Activated CD4-positive, CD25-positive, alpha-beta regulatory T cell treated with anti-CD3 and anti-CD28 coated beads, Interleukin-2, amount 50 U/mL, for 24 hours (primary cell): ENCODE results near the gene CFAP126.
"Not testable (repeated sequence)": the region's sequence is repeated elsewhere in the genome, so short reads cannot be mapped to it uniquely, and the experiment has no call there.

Experiments used
- ATAC-seq, 2 donors: fragments of 150-1000 bp; cut with Tn5 transposase; one replicate each; pipeline ENCODE4 v1.10.0; 2021; ENCODE audit warnings: mild to moderate bottlenecking in 1 of 2, moderate library complexity in 1 of 2

The CFAP126 gene

GRCh38 chr1:161367684-161368400, at the start of gene CFAP126:
Gene CFAP126 (minus strand): TSS chr1:161367876. CDS start chr1:161367868, 8 bp downstream.
- ATAC-seq: peak; percentile 93 to 95

DNA sequence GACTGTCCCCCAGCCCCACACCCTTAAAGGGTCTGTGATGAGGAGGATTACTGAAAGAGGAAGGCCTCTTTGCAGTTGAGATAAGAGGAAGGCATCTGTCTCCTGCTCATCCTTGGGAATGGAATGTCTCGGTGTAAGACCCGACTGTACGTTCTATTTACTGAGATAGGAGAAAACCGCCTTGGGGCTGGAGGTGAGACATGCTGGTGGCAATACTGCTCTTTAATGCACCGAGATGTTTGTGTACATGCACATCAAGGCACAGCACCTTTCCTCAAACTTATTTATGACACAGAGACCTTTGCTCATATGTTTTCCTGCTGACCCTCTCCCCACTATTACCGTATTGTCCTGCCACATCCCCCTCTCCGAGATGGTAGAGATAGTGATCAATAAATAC, 45.4 kb upstream of the CFAP126 start:
- not testable (repeated sequence) for ATAC-seq

DNA sequence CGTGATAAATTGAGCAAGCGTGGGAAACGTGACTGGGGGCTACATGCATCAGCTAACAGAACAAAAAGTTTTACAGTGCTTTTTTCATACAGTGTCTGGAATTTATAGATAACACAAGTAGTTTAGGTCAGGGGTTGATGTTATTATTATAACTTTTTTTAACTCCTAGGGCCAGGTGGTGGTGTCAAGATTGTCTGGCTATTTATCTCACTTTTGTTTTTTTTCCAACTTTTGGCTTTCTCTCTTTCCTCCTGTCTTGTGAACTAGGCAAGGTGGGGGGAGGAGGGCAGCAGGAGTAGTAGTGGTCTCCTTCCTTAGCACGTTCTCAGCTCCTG, 42.9 kb upstream of the CFAP126 start:
- not testable (repeated sequence) for ATAC-seq

- peak; percentile 87 to 94 for ATAC-seq
These were observed 42.4 kb upstream of the CFAP126 start for GRCh38 chr1:161409848-161410635.

DNA sequence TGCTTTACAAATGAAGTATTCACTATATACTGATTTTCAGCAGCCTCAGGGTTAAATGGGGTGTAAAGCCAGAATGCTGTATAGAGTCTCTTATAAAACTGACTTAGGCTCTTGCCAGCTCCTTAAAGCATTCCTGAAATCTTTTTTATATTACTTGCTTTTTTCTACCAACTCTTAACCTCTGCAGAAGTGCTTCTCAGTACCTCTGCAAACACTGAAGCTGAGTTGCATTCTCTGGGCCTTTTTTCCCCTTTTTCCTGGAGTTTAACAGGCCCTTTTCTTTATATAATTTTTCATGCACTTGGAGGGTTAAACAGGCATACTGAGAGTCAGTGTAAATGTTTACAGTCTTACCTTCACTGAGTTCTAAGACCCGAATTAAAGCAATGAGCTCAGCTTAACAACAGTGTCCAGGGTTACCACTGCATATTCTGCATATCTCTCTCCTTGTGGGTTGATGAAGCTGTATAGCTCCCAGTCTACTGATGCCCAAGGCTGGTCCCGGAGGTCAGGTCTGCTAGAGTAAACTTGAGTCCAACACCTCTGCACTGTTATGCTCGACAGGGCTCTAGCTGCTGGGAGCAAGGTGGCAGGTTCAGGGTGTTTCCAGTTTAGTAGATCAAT, 40.9 kb upstream of the CFAP126 start:
- ATAC-seq: no peak

DNA sequence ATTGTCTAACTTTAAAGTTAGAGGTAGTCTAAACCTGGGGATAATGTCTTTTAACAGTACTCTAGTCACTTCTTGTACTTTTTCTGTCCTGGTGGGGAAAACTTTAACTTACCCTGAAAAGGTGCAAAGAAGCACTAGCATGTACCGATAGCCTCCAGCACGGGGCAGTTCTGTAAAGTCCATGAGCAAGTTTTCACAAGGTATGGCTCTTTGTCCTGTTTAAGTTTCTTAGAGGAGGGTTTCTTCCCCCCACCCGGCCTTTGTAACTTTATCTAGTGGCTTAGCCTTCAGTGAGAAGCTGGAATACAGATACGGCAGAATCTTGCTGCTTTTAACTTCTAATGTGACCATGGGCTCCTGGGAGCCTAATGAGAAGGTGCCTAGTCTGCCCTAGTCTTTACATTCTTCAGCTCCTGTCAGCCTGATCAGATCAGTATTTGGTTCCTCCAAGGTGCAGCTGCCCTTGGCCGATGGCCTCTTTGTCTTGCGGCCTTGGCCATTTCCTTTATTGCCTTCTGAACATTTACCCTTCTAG, 39.8 kb upstream of the CFAP126 start:
- no peak for ATAC-seq

GRCh38 chr1:161406551-161406950, 38.9 kb upstream of the CFAP126 start:
- ATAC-seq: not testable (repeated sequence)

GRCh38 chr1:161404051-161404597, 36.4 kb upstream of the CFAP126 start:
- no peak for ATAC-seq

- no peak for ATAC-seq
These were observed 34.8 kb upstream of the CFAP126 start for GRCh38 chr1:161402446-161402845.

DNA sequence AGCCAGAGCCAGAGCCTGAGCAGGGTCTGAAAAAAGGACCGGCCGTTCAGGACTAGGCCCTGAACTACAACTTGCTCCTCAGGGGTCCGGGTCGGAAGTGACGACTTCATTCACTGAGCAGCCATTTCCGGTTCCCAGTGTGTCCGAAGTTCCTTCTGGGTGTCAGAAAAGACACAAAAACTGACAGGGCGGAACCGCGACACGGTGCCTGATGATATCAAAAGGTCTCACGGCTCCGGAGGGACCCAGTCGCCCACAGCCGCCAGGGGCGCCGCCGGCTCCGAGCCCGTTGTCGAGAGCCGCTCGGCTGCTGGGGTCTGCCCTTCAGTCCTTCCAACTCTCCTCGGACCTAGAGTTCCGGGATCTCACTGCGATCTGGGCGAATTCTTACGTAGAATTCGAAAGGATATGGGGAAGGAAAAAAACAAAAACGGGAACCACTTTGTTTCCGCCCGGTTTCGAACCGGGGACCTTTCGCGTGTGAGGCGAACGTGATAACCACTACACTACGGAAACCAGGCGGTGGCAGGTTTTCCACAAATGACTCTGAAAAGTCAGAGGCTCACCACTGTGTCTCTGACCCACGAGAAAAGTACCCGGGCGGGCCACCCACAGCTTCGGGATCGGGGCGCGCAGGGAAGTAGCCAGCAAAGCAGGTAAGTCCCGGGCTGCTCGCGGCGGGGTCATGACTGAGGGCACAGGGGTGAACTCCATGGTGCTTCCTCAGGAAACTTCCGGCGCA, 31.8 kb upstream of the CFAP126 start:
- peak; percentile 76 to 82 for ATAC-seq

GRCh38 chr1:161398900-161399256, 31.2 kb upstream of the CFAP126 start:
- peak; percentile 11 to 44 for ATAC-seq

DNA sequence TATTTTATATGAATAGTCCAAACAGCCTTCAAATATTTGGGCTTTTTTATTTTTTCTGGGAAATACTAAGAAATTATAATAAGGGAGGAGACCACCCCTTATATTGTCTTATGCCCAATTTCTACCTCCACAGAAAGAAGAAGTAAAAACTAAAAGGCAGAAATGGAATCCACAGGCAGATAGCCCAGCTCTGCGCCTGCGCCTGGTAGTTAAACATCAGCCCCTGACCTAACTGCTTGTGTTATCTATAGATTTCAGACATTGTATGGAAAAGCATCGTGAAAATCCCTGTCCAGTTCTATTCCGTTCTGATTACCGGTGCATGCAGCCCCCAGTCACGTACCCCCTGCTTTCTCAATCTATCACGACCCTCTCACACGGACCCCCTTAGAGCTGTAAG, 29.4 kb upstream of the CFAP126 start:
- ATAC-seq: not testable (repeated sequence)

DNA sequence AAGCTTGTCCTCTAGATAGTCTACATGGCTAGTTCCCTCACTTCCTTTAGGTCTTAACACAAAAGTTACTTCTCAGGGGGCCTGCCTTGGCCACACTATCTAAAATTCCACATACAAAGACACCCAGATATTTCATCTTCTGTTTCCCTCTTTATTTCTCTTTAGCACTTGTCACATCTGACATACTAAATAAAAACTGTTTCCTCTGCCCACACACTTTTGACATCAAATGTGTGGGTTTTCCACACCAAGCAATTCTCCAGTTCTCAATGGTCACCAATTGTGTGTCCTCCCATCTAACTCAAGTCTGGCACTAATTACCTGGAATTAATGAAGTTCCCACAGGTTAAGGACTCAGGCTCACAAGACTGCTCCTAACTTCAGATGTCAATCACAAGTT, 25.5 kb upstream of the CFAP126 start:
- ATAC-seq: no peak

DNA sequence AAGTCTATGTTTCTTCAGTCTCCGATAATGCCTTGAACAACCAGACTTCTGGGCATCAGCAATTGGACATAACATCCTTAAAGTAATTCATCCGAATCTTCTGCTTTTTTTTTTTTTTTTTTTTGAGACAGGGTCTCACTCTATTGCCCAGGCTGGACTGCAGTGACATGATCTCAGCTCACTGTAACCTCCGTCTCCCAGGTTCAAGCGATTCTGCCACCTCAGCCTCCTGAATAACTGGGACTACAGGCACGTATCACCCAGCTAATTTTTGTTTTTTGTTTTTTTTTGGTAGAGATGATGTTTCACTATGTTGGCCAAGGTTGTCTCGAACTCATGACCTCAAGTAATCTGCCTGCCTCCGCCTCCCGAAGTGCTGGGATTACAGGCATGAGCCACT, 23.9 kb upstream of the CFAP126 start:
- ATAC-seq: no peak

DNA sequence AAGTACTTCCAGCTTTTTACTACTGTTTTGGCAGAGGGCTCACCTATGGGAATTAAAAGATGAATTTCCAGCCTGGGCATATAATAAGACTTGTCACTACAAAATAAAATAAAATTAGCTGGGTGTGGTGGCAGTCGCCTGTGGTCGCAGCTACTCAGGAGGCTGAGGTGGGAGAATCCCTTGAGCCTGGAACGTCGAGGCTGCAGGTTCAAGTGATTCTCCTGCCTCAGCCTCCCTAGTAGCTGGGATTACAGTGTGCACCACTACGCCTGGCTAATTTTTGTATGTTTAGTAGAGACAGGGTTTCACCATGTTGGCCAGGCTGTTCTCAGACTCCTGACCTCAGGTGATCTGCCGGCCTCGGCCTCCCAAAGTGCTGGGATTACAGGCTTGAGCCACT, 23.5 kb upstream of the CFAP126 start:
- ATAC-seq: not testable (repeated sequence)

DNA sequence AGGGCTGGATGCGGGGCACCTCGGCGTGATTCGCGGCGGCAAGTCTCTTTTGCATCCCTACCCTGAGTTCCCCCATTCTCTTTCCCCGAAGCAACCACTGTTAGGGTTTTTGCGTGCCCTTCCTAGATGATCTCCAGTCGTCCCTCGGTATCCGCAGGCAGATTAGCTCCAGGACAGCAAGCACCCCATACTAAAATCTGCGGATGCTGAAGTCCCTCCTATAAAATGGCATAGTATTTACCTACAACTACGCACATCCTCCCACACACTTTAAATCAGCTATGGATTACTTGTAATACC, 22.8 kb upstream of the CFAP126 start:
- ATAC-seq: peak; percentile 16 to 21

- peak; percentile 80 to 82 for ATAC-seq
These were observed 22.2 kb upstream of the CFAP126 start for GRCh38 chr1:161389691-161390558.

- not testable (repeated sequence) for ATAC-seq
These were observed 21.5 kb upstream of the CFAP126 start for GRCh38 chr1:161389158-161389557.

DNA sequence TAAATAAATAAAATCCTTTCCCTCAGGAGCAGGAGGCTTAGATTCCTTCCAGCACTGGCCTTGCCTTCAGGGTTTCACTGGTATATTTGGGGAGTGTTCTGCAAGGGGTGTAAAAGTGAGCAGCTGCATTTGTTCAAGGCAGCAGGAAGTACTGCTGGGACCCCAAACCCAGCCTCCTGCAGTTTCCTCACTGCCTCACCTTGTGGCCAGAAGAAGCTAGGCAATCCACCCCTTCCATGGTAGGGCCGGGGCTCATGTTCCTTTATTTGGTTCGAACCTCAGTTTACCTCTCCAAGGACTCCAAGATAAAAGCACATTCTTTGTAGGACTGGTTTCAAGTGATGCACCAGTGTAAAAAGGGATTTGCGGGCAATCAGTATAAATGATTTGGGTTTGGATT, 21.0 kb upstream of the CFAP126 start:
- ATAC-seq: no peak

DNA sequence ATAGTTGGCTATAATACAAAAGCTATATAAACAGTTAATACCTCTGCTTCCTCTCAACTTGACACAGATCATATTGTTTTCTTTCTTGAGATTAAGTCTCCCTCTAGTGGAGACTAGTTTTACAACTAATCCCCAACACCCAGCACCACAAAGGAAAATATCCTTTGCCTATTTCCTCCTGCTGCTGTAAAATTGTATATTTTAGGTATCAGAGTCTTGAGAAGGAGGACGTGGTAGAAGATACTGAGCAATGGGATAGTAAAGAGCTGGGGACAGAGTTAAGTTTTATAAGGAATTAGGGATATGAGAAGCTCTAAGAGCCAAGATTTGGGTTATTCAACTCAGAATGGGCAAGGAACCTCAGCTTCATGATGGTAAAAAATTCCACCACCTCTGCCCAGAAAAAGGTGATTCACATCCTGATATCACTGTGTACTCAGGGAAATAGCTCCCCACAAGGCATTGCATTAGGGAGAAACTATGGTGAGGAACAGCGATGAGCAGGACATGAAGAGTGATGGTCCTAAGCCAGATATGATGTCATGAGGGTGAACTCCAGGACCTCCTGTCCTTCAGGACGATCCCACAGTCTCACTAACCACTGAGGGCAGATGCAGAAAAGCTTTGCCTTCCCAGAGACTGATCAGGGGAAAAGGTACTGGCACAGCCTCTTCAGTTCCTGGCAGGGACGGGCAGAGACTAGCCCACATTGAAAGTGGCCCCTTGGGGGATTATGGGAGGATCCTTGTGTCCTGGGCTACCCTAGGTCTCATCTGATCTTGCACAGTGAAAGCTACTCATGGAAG, 14.7 kb upstream of the CFAP126 start:
- ATAC-seq: peak; percentile 51 to 62

GRCh38 chr1:161381707-161382106, 14.0 kb upstream of the CFAP126 start:
- no peak for ATAC-seq
